Measurements from ENCODE around the gene LRMDA.

DNA sequence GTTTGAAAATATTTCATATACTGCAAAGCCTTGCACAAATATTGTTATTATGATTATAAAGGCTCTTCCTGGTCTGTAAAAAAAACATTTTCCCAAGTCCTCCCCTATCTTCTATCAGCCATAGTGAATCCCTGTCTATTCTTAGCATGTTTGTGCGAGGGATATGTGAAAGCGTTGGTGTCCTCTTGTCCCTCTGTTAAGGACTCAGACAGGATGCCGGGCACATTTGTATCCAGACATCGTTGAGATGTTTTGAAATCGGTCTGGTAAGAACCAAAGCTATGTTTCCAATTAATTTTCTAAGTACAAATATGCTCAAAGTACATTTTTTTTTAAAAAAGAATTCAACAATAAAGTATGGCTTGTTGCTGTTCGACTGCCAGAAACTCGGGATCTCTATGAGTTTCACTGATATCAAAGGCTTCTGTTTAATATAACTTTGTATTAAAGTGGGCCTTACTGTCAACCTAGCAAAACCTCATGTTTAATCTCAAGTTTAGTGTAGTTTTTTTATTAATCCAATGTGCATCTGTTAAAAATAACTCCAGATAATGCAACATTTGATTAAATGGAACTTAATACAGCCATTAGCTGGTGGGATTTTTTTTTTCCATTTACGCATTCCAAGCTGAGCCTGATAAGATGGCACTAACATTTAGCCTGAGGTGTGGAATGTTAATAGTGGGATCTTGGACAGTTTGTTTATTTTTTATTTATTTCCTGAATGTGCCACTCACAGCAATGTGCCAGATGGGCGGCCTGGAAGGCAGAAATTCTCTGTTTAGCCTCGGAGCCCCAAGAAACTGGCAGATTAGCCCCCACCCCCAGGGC lies 754.3 kb downstream of the LRMDA start:
- TF ChIP-seq CTCF (IDR thresholded peaks at IDR 0.05), result no peak
- no peak for TF ChIP-seq POLR2A (IDR thresholded peaks at IDR 0.05)
- TF ChIP-seq POLR2AphosphoS5 (IDR thresholded peaks at IDR 0.05), result no peak
